ENCODE measurements around the gene BRD1.

Gene BRD1

GRCh38 chr22:49829044-49829853 is 1.6 kb upstream of the BRD1 start:
- WGBS (ENCODE audit: extremely low coverage, insufficient coverage, low lambda C conversion rate), result no CpG with 5 or more reads among the region's 17 CpGs
- no peak for DNase-seq
- H3K4ac ChIP-seq (ENCODE audit: low read depth, low read length), result no peak overlapping the region

DNA sequence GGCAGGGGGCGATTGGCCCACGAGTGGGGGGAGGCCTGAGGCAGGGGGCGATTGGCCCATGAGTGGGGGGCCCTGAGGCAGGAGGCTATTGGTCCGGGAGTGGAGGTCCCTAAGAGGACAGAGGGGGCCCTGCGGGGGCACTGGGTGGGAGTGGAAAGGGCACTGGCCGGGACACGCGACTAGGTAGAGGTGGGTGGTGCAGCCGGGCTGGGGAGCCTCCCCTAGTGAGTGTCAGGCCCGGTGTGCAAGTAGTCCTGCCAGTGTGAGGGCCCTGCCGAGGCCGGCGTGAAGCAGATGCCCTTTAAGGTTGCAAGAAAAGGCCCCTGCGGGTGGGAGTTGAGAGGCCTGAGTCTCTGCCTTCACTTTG is 909 bp upstream of the BRD1 start:
- Histone ChIP-seq H3K27me3 (ENCODE audit: insufficient read depth, low read length, poor library complexity) (no peaks in the 10 kb centered on the region), H3K56ac (ENCODE audit: low read length) (no peak overlapping the region), H2BK120ac (ENCODE audit: low read depth, low read length) (no peak overlapping the region), H3K36me3 (ENCODE audit: control insufficient read depth, insufficient read depth, low read length) (peaks cover 7% of the 10 kb centered on the region), H3K4me1 (ENCODE audit: control insufficient read depth, low read depth, low read length) (peaks cover 1% of the 10 kb centered on the region), H3K79me1 (ENCODE audit: low read length) (peaks cover 13% of the 10 kb centered on the region), H3K4me3 (ENCODE audit: low read length) (no peak overlapping the region), H3K18ac (ENCODE audit: low read length) (no peak overlapping the region), H4K5ac (ENCODE audit: low read length) (no peak overlapping the region), H2BK15ac (replicated peaks; ENCODE audit: low read depth) (no peak overlapping the region), H2AK5ac (ENCODE audit: low read length) (no peak overlapping the region), H3K9ac (ENCODE audit: low read length) (no peak overlapping the region), H3K4me2 (ENCODE audit: low read length) (no peak overlapping the region), H2BK5ac (ENCODE audit: low read length) (no peak overlapping the region), H3K23ac (ENCODE audit: low read length) (no peak overlapping the region), H4K8ac (ENCODE audit: low read depth, low read length) (no peak overlapping the region), H3K4ac (ENCODE audit: low read depth, low read length) (no peak overlapping the region), H3K27ac (ENCODE audit: low read depth, low read length) (no peak overlapping the region), H3K79me2 (ENCODE audit: control insufficient read depth, insufficient read depth, low read length) (peaks cover 35% of the 10 kb centered on the region)
- WGBS (ENCODE audit: extremely low coverage, insufficient coverage, low lambda C conversion rate), result no CpG with 5 or more reads among the region's 14 CpGs
- no peak for DNase-seq

More at GRCh38 chr22:49829044-49829853, 1.6 kb upstream of the BRD1 start:
- H2AK5ac ChIP-seq (ENCODE audit: low read length), result no peak overlapping the region
- H3K18ac ChIP-seq (ENCODE audit: low read length), result no peak overlapping the region
- H3K4me2 ChIP-seq (ENCODE audit: low read length), result no peak overlapping the region
- H4K8ac ChIP-seq (ENCODE audit: low read depth, low read length), result no peak overlapping the region
- no peak overlapping the region for H3K9ac ChIP-seq (ENCODE audit: low read length)
- H2BK15ac ChIP-seq (replicated peaks; ENCODE audit: low read depth), result no peak overlapping the region
- no peak overlapping the region for H2BK5ac ChIP-seq (ENCODE audit: low read length)
- no peak overlapping the region for H3K27ac ChIP-seq (ENCODE audit: low read depth, low read length)
- H3K79me1 ChIP-seq (ENCODE audit: low read length), result peaks cover 10% of the 10 kb centered on the region
- H3K56ac ChIP-seq (ENCODE audit: low read length), result no peak overlapping the region
- no peak overlapping the region for H3K4me3 ChIP-seq (ENCODE audit: low read length)
- H3K27me3 ChIP-seq (ENCODE audit: insufficient read depth, low read length, poor library complexity), result no peaks in the 10 kb centered on the region
- no peak overlapping the region for H2BK120ac ChIP-seq (ENCODE audit: low read depth, low read length)
- H3K4me1 ChIP-seq (ENCODE audit: control insufficient read depth, low read depth, low read length), result peaks cover 1% of the 10 kb centered on the region
- H3K36me3 ChIP-seq (ENCODE audit: control insufficient read depth, insufficient read depth, low read length), result peaks cover 4% of the 10 kb centered on the region
- H4K5ac ChIP-seq (ENCODE audit: low read length), result no peak overlapping the region
- H3K23ac ChIP-seq (ENCODE audit: low read length), result no peak overlapping the region
- peaks cover 28% of the 10 kb centered on the region for H3K79me2 ChIP-seq (ENCODE audit: control insufficient read depth, insufficient read depth, low read length)

DNA sequence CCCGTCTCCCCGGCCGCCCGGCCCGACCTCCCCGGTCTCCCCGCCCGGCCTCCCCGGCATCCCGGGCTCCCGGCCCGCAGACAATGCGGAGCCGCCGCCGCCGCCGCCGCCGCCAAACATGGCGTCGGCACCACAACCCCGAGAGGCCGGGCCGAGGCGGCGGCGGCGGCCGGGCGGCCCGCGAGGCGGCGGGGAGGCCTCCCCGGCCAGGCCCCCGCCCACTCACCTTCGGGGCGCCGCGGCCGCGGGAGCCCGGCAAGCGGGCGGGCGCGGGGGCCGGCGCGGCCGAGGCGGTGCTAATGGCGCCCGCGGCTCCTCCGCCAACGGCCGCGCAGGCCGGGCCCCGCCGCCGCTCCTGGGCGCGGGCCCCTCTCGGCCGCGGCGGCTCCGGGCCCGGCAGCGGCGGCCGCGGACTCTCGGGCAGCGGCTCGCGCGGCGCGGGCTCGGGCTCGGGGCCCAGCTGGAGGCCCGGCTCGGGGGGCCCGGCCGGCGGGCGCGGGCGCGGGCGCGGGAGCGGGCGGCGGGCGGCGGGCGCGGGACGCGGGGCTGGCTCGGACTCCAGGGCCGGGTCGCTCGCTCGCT is 311 bp downstream of the BRD1 start:
- no CpG with 5 or more reads among the region's 110 CpGs for WGBS (ENCODE audit: extremely low coverage, insufficient coverage, low lambda C conversion rate)

GRCh38 chr22:49826603-49827270 is 936 bp downstream of the BRD1 start:
- Histone ChIP-seq H3K23ac (ENCODE audit: low read length) (peak overlapping the region; percentile 66), H3K4me2 (ENCODE audit: low read length) (peak overlapping the region; percentile 42), H3K9ac (ENCODE audit: low read length) (peak overlapping the region; percentile 85), H2BK120ac (ENCODE audit: low read depth, low read length) (no peak overlapping the region), H4K8ac (ENCODE audit: low read depth, low read length) (no peak overlapping the region), H2BK5ac (ENCODE audit: low read length) (no peak overlapping the region), H3K56ac (ENCODE audit: low read length) (peak overlapping the region; percentile 79), H3K79me1 (ENCODE audit: low read length) (peaks cover 15% of the 10 kb centered on the region), H3K18ac (ENCODE audit: low read length) (peak overlapping the region; percentile 96), H3K4me1 (ENCODE audit: control insufficient read depth, low read depth, low read length) (peaks cover 1% of the 10 kb centered on the region), H3K4me3 (ENCODE audit: low read length) (peak overlapping the region; percentile 90), H4K5ac (ENCODE audit: low read length) (no peak overlapping the region), H3K27ac (ENCODE audit: low read depth, low read length) (no peak overlapping the region), H3K4ac (ENCODE audit: low read depth, low read length) (peak overlapping the region; percentile 90), H3K27me3 (ENCODE audit: insufficient read depth, low read length, poor library complexity) (no peaks in the 10 kb centered on the region), H2AK5ac (ENCODE audit: low read length) (no peak overlapping the region), H3K36me3 (ENCODE audit: control insufficient read depth, insufficient read depth, low read length) (peaks cover 14% of the 10 kb centered on the region), H3K79me2 (ENCODE audit: control insufficient read depth, insufficient read depth, low read length) (peaks cover 51% of the 10 kb centered on the region), H2BK15ac (replicated peaks; ENCODE audit: low read depth) (no peak overlapping the region)
- DNase-seq, result peak; percentile 25
- no CpG with 5 or more reads among the region's 86 CpGs for WGBS (ENCODE audit: extremely low coverage, insufficient coverage, low lambda C conversion rate)

More for the DNA sequence above, 311 bp downstream of the BRD1 start:
- H3K18ac ChIP-seq (ENCODE audit: low read length), result peak overlapping the region; percentile 96
- H4K5ac ChIP-seq (ENCODE audit: low read length), result no peak overlapping the region
- peaks cover 1% of the 10 kb centered on the region for H3K4me1 ChIP-seq (ENCODE audit: control insufficient read depth, low read depth, low read length)
- H3K4me2 ChIP-seq (ENCODE audit: low read length), result no peak overlapping the region
- no peak for DNase-seq
- H2BK5ac ChIP-seq (ENCODE audit: low read length), result no peak overlapping the region
- H3K9ac ChIP-seq (ENCODE audit: low read length), result peak overlapping the region; percentile 85
- H3K23ac ChIP-seq (ENCODE audit: low read length), result no peak overlapping the region
- H3K4ac ChIP-seq (ENCODE audit: low read depth, low read length), result peak overlapping the region; percentile 90
- peak overlapping the region; percentile 79 for H3K56ac ChIP-seq (ENCODE audit: low read length)
- no peak overlapping the region for H2BK15ac ChIP-seq (replicated peaks; ENCODE audit: low read depth)
- peak overlapping the region; percentile 90 for H3K4me3 ChIP-seq (ENCODE audit: low read length)
- H2AK5ac ChIP-seq (ENCODE audit: low read length), result no peak overlapping the region
- peaks cover 14% of the 10 kb centered on the region for H3K36me3 ChIP-seq (ENCODE audit: control insufficient read depth, insufficient read depth, low read length)
- H2BK120ac ChIP-seq (ENCODE audit: low read depth, low read length), result peak overlapping the region; percentile 40
- H3K27ac ChIP-seq (ENCODE audit: low read depth, low read length), result no peak overlapping the region
- H3K79me1 ChIP-seq (ENCODE audit: low read length), result peaks cover 15% of the 10 kb centered on the region
- peak overlapping the region; percentile 16 for H4K8ac ChIP-seq (ENCODE audit: low read depth, low read length)
- H3K27me3 ChIP-seq (ENCODE audit: insufficient read depth, low read length, poor library complexity), result no peaks in the 10 kb centered on the region
- H3K79me2 ChIP-seq (ENCODE audit: control insufficient read depth, insufficient read depth, low read length), result peaks cover 45% of the 10 kb centered on the region

GRCh38 chr22:49825944-49826602 is 1.6 kb downstream of the BRD1 start:
- Histone ChIP-seq H3K79me1 (ENCODE audit: low read length) (peaks cover 18% of the 10 kb centered on the region), H3K18ac (ENCODE audit: low read length) (no peak overlapping the region), H3K56ac (ENCODE audit: low read length) (peak overlapping the region; percentile 79), H4K8ac (ENCODE audit: low read depth, low read length) (no peak overlapping the region), H3K27me3 (ENCODE audit: insufficient read depth, low read length, poor library complexity) (no peaks in the 10 kb centered on the region), H2BK15ac (replicated peaks; ENCODE audit: low read depth) (no peak overlapping the region), H3K36me3 (ENCODE audit: control insufficient read depth, insufficient read depth, low read length) (peaks cover 16% of the 10 kb centered on the region), H3K23ac (ENCODE audit: low read length) (no peak overlapping the region), H3K9ac (ENCODE audit: low read length) (peak overlapping the region; percentile 85), H4K5ac (ENCODE audit: low read length) (no peak overlapping the region), H3K4me3 (ENCODE audit: low read length) (peak overlapping the region; percentile 90), H2BK120ac (ENCODE audit: low read depth, low read length) (no peak overlapping the region), H2BK5ac (ENCODE audit: low read length) (no peak overlapping the region), H2AK5ac (ENCODE audit: low read length) (no peak overlapping the region), H3K4me2 (ENCODE audit: low read length) (peak overlapping the region; percentile 42), H3K79me2 (ENCODE audit: control insufficient read depth, insufficient read depth, low read length) (peaks cover 58% of the 10 kb centered on the region), H3K4me1 (ENCODE audit: control insufficient read depth, low read depth, low read length) (peaks cover 1% of the 10 kb centered on the region), H3K4ac (ENCODE audit: low read depth, low read length) (peak overlapping the region; percentile 90), H3K27ac (ENCODE audit: low read depth, low read length) (no peak overlapping the region)
- no CpG with 5 or more reads among the region's 31 CpGs for WGBS (ENCODE audit: extremely low coverage, insufficient coverage, low lambda C conversion rate)
- no peak for DNase-seq

Data from mesendoderm (in vitro differentiated cells).